Effector CD8-positive, alpha-beta T cell (primary cell): ENCODE data around the gene SEMA6B.

Experiments used
- DNase-seq: peaks from one replicate; lab custom pipeline; 2025; lab: John Stamatoyannopoulos, UW

The SEMA6B gene

DNA sequence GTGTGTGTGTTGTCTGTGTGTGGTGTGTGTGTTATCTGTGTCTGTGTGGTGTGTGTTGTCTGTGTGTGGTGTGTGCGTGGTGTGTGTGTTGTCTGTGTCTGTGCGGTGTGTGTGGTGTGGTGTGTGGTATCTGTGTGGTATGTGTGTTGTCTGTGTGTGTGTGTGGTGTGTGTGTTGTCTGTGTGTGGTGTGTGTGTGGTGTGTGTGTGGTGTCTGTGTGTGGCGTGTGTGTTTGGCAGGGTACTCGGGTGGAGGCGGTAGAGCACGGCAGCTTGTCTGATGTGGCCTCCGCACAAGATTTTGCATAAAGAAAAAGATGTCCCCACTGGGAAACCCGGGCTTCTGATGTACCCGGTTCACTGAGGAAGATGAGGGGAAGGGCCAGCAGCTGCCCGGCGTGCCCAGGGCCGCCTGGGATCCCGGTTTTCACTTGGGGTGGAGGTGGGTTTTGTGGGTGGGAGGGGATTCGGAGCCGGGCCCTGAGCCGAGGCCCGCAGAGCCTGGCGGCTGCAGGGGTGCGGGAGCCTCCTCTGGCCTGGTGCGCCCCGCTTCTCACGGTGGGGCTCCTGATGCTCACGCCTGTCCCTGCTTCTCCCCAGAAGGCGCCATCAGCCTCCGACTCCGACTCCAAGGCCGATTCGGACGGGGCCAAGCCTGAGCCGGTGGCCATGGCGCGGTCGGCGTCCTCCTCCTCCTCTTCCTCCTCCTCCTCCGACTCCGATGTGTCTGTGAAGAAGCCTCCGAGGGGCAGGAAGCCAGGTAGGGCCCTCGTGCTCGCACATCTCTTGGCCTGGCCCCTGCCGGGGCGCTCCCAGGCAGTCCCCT, 66.2 kb downstream of the SEMA6B start:
- DNase-seq: no peak
